Progenitor cell of endocrine pancreas (in vitro differentiated cells): ENCODE measurements around the gene SERTAD4. TPM values are rescaled to one million over a fixed set of nuclear protein-coding genes. Genes with fewer than 3 reads are reported as not detected.

Experiments
- DNase-seq: peaks from one replicate; pipeline ENCODE4 v3.0.0; 2021; ENCODE audit warnings: low spot score; ENCODE audit not compliant: unreplicated experiment
- H3K27ac Mint-ChIP-seq: 2 replicates; pipeline ENCODE4 v1.8.0; 2021; ENCODE audit warnings: mild to moderate bottlenecking, moderate library complexity, mixed read lengths
- H3K27me3 Mint-ChIP-seq: 2 replicates; pipeline ENCODE4 v1.8.0; 2021; ENCODE audit warnings: mixed read lengths
- H3K36me3 Mint-ChIP-seq: 2 replicates; pipeline ENCODE4 v1.8.0; 2022; ENCODE audit warnings: mixed read lengths; ENCODE audit not compliant: insufficient read depth
- H3K4me1 Mint-ChIP-seq: 2 replicates; pipeline ENCODE4 v1.8.0; 2021; ENCODE audit warnings: low read depth, mixed read lengths
- H3K4me3 Mint-ChIP-seq: 2 replicates; pipeline ENCODE4 v1.8.0; 2021; ENCODE audit warnings: low read depth, mild to moderate bottlenecking, moderate library complexity, mixed read lengths
- H3K9me3 Mint-ChIP-seq: 2 replicates; pipeline ENCODE4 v1.8.0; 2021; ENCODE audit warnings: low read depth, mixed read lengths
- total RNA-seq: library from RNA; stranded (reverse); gene quantifications from 2 replicates; pipeline ENCODE4 v1.2.1, GENCODE V29; 2021
- TF ChIP-seq, protein P1 (sequence below): fragments of 200-600 bp; sonication (generic); IDR thresholded peaks from one replicate; pipeline ENCODE4 v1.5.0; 2021; ENCODE audit warnings: antibody characterized with exemption, mild to moderate bottlenecking; ENCODE audit not compliant: unreplicated experiment

The SERTAD4 gene
- total RNA-seq, 1 donor from 2014 or later: 1.1 TPM

DNA sequence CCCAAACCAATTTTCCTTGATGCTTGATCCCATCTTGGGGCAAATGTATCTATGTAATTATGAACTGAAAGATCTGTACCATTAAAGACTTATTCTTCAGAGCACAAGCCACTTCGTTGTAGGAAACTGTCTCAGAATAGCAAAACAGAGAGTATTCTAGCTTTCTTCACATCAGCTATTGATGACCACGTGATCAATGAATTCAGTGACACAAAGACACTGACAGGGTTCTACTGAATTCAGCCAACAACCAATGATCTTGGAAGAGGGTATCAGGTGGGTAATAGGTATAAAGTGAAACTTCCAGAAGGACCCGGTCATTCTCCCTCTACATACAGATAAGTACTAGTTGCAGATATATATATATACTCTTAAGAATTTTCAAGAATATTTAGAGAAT lies 33.8 kb upstream of the SERTAD4 start:
- Mint-ChIP-seq H3K27ac (no peak overlapping the region), H3K36me3 (peaks cover 1% of the 10 kb centered on the region), H3K27me3 (peaks cover 3% of the 10 kb centered on the region), H3K9me3 (no peaks in the 10 kb centered on the region), H3K4me3 (no peak overlapping the region), H3K4me1 (no peaks in the 10 kb centered on the region)
- TF ChIP-seq, protein P1, sequence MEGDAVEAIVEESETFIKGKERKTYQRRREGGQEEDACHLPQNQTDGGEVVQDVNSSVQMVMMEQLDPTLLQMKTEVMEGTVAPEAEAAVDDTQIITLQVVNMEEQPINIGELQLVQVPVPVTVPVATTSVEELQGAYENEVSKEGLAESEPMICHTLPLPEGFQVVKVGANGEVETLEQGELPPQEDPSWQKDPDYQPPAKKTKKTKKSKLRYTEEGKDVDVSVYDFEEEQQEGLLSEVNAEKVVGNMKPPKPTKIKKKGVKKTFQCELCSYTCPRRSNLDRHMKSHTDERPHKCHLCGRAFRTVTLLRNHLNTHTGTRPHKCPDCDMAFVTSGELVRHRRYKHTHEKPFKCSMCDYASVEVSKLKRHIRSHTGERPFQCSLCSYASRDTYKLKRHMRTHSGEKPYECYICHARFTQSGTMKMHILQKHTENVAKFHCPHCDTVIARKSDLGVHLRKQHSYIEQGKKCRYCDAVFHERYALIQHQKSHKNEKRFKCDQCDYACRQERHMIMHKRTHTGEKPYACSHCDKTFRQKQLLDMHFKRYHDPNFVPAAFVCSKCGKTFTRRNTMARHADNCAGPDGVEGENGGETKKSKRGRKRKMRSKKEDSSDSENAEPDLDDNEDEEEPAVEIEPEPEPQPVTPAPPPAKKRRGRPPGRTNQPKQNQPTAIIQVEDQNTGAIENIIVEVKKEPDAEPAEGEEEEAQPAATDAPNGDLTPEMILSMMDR: no peak
- no peak for DNase-seq

DNA sequence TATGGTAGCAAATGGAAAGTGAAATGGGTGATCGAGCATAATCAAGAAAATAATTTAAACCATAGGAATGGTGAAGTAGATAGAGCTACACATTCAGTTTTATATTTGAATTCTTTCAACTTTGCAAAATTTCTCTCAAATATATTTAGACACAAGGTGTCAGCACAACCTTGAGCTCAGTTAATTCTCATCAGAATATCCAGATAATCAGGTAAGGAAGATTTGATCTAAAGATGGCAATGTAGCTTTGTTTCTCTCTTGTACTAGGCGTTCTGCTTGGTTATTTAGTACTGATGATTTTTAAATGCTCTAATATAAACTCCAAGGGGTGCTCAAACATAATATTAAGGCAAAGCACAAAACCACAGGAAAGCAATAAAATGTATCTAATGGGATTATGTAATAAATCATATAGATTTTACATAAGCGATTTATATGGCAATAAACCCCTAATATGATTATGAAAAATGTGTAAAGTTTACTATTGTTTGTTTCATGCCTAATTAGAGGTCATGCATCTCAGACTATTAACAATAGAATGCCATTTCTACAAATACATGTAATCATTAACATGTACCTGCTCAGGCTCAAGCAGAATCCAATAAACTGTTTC lies 32.4 kb upstream of the SERTAD4 start:
- Mint-ChIP-seq H3K4me3 (no peak overlapping the region), H3K4me1 (no peaks in the 10 kb centered on the region), H3K36me3 (peaks cover 1% of the 10 kb centered on the region), H3K27ac (no peak overlapping the region), H3K9me3 (no peaks in the 10 kb centered on the region), H3K27me3 (peaks cover 3% of the 10 kb centered on the region)
- TF ChIP-seq, protein P1: no peak
- DNase-seq: no peak

DNA sequence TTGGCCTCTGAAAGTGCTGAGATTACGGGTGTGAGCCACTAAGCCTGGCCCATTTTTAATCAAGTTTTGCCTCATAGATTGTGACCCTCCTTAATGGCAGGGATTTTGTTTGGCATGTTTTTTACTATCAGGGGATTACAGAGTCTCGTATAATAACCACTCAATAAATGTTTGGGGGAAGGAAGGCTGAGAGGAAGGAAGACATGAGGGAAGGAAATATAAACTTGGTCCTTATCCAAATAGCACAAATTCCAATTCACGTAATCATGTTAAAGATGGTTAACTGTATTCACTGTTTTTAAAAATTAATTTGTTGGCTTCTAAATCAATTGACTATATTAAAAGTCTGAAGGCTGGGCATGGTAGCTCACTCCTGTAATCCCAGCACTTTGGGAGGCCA lies 30.9 kb upstream of the SERTAD4 start:
- peaks cover 3% of the 10 kb centered on the region for H3K27me3 Mint-ChIP-seq
- H3K27ac Mint-ChIP-seq: no peak overlapping the region
- DNase-seq: no peak
- TF ChIP-seq, protein P1: no peak
- H3K4me1 Mint-ChIP-seq: no peaks in the 10 kb centered on the region
- H3K4me3 Mint-ChIP-seq: no peak overlapping the region
- H3K36me3 Mint-ChIP-seq: no peaks in the 10 kb centered on the region
- no peaks in the 10 kb centered on the region for H3K9me3 Mint-ChIP-seq

DNA sequence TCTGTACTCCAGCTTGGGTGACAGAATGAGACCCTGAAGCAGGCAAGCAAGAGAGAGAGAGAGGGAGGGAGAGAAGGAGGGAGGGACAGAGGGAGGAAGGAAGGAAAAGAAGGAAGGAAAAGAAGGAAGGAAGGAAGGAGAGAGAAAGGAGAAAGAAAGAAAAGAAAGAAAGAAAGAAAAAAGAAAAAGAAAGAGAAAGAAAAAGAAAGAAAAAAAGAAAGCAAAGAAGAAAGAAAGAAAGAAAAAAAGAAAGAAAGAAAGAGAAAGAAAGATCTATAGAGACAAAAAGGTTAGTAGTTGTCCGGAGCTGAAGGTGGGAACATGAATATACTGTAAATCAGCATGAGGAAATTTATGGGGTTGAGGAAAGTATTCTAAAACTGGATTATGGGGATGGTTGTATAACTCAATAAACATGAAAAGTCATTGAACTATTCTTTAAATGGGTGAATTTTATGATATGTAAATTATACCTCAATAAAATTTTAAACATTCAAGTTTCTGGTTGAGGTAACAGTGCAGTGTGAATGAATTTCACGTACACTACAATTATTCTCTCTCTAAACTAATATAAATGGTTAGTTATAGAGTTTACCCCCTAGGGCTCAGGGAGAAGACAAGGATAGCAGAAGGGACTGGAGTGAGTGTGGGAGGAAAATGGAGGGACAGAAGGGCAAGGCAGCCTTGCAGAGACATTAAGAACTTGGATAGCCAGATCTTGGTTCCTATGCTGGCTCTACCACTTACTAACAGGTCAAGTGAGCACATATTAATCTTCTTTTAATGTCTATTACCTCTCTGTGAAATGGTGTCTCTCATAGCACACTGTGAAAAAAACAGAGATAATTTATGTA lies 24.8 kb upstream of the SERTAD4 start:
- TF ChIP-seq, protein P1: no peak
- Mint-ChIP-seq H3K4me3 (no peak overlapping the region), H3K4me1 (no peaks in the 10 kb centered on the region), H3K36me3 (peaks cover 1% of the 10 kb centered on the region), H3K27me3 (peaks cover 9% of the 10 kb centered on the region), H3K9me3 (peaks cover 4% of the 10 kb centered on the region), H3K27ac (no peak overlapping the region)
- no peak for DNase-seq

DNA sequence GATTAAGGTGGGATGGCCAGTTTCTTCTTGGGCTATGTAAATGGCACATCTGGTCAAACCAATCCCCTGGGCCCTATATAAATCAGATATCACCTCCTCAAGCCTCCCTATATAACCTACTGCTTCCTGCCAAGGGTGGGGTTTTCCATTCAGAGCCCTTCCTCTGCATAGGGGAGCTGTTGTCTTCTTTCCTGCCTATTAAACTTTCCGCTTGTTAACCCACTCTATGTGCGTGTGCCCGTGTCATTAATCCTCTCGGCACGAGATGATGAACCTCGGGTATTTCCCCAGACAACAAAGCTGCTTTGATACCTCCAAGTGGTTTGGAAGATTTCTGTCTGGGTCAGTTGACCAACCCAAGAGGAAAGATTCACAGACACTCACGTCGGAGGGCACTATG lies 19.3 kb upstream of the SERTAD4 start:
- Mint-ChIP-seq H3K27ac (no peak overlapping the region), H3K9me3 (peaks cover 4% of the 10 kb centered on the region), H3K36me3 (peaks cover 1% of the 10 kb centered on the region), H3K4me3 (no peak overlapping the region), H3K27me3 (peaks cover 8% of the 10 kb centered on the region), H3K4me1 (no peaks in the 10 kb centered on the region)
- DNase-seq: no peak
- TF ChIP-seq, protein P1: no peak
